SK-N-MC (cell line): ENCODE results near the gene FAM168A.

Experiments
- EZH2 ChIP-seq: fragments of 200-600 bp; sonication (generic); IDR thresholded peaks from one replicate; pipeline ENCODE4 v1.6.1; 2017; ENCODE audit warnings: antibody characterized with exemption
- POLR2AphosphoS5 ChIP-seq: IDR thresholded peaks from 2 replicates; pipeline ENCODE4 v1.6.1; 2012; ENCODE audit warnings: mild to moderate bottlenecking, low read depth, low read length, borderline replicate concordance

DNA sequence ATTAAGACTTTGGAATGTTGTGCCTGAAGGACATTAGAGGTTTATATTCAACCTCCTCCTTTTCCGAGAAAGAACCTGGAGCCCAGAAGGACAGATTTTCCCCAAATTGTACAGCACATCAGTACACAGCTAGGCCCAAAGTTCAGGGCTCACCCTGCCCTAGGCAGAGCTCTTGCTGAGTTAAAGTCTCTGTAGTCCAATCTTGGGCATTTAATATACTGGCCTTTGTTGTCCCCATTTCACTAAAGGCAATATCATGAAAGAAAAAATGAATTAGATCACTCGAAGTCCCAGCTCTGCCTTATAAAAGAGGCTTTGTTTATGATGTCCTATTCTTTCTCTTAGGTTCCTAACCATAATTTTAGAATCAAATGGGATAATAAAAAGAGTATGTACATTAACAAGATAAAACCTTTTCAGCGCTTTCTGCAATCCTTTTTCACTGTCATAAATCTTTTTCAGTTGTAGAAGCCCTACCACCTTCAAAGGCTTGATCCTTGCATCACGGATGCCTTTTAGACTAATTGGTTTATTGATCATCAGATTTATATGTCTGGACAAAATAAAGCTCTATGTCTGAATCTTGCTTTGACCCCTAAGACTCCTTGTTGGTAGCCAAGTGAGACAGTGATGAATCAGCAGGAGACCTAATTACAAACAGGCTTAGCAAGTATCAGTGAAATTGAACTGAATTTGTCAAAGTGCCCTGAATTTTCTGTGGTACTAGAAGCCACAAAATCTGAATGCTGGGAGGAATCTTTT is 181.9 kb downstream of the FAM168A start:
- TF ChIP-seq EZH2: no peak
- TF ChIP-seq POLR2AphosphoS5: no peak
